Dermis lymphatic vessel endothelial cell (primary cell): ENCODE measurements around the gene LMF1. TPM values are rescaled to one million over a fixed set of nuclear protein-coding genes. Genes with fewer than 3 reads are reported as not detected.

Source experiments
- total RNA-seq: library from RNA; depleted of rRNA; stranded (reverse); fragments of >200 nt; gene quantifications from 2 replicates; pipeline ENCODE4 v1.2.1, GENCODE V29; 2014

Gene LMF1
- total RNA-seq, result 6.1 and 8.2 TPM in 2 replicates

GRCh38 chr16:970766-971581 lies at the start of gene LMF1:
TSS of gene LMF1 (minus strand) at chr16:970984. CDS start at chr16:970980, 4 bp downstream.

GRCh38 chr16:981695-982144 lies 10.9 kb upstream of the LMF1 start, which contains the start of gene SOX8:
TSS of gene SOX8 (plus strand) at chr16:981770. CDS start at chr16:981923, 153 bp downstream.

Other genes starting within 250 kb of the LMF1 start
- gene ANTKMT, start 249.8 kb downstream of the LMF1 start, total RNA-seq, result 12.2 and 13.8 TPM in 2 replicates
- 0.22 and 0.34 TPM in 2 replicates for gene CCDC78, start 244.5 kb downstream of the LMF1 start, total RNA-seq
- 4.6 and 4.7 TPM in 2 replicates for gene HAGHL, start 243.9 kb downstream of the LMF1 start, total RNA-seq
- gene CIAO3, start 230.0 kb downstream of the LMF1 start, total RNA-seq, result 23.0 and 30.9 TPM in 2 replicates
- gene MSLN, start 210.2 kb downstream of the LMF1 start, total RNA-seq, result 0.17 TPM in 1 of 2 replicates, not detected in the other
- 19.3 and 19.5 TPM in 2 replicates for gene RPUSD1, start 182.6 kb downstream of the LMF1 start, total RNA-seq
- gene CHTF18, start 182.4 kb downstream of the LMF1 start, total RNA-seq, result 3.1 and 3.3 TPM in 2 replicates
- not detected in 2 replicates for gene GNG13, start 170.2 kb downstream of the LMF1 start, total RNA-seq
- 0.33 and 0.34 TPM in 2 replicates for gene SOX8, start 10.8 kb upstream of the LMF1 start, total RNA-seq
- gene SSTR5, start 101.8 kb upstream of the LMF1 start, total RNA-seq, result 0.22 and 0.77 TPM in 2 replicates
- gene C1QTNF8, start 125.3 kb upstream of the LMF1 start, total RNA-seq, result not detected in 2 replicates
- 0.09 and 0.11 TPM in 2 replicates for gene CACNA1H, start 182.1 kb upstream of the LMF1 start, total RNA-seq